HG02623 (cell line): ENCODE results near the gene FRY.

ENCODE experiments used
- ATAC-seq: cut with Tn5 transposase; IDR thresholded peaks from one replicate; pipeline ENCODE4 v1.9.1; 2021; ENCODE audit warnings: moderate library complexity; ENCODE audit not compliant: unreplicated experiment

FRY gene

DNA sequence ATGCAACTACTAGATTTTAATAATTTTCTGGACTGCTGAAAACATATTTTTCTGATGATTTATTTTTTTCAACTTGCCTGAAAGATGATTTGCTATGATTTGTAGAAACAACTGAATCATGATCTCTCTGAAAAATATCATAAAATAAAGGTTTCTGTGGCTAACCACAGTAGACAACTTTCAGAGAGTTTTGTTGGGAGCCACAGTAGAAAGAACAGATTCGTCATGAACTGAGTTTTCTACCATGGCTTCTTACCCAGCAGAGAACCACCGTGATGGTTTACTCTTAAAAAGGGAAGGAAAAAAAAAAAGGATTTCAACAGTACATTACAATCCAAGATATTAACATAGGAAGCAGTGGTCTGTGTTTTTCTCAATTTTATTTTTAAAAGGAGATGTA is 265.6 kb downstream of the FRY start:
- no peak for ATAC-seq

GRCh38 chr13:32298695-32299094 is 267.1 kb downstream of the FRY start:
- ATAC-seq = no peak

- no peak for ATAC-seq
Observed at GRCh38 chr13:32299893-32300292, 268.3 kb downstream of the FRY start.

DNA sequence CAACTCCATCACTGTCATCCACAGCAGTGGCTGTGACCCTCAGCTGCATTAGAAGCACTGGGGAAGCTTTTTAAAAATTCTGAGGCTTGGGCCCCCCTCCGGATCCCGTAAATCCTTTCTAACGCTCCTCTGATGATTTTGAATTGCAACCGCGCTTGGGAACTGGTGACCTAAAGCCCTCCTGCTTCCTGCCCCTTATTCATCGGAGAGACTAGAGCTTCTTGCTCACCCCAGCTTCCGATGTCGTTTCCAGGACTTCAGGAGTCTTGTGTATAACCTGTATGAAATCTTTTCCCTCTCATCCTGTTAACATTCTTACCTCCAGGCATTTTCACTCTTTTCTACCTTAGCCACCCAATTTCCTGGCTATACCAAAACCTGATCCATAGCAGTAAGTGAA is 268.8 kb downstream of the FRY start:
- no peak for ATAC-seq

DNA sequence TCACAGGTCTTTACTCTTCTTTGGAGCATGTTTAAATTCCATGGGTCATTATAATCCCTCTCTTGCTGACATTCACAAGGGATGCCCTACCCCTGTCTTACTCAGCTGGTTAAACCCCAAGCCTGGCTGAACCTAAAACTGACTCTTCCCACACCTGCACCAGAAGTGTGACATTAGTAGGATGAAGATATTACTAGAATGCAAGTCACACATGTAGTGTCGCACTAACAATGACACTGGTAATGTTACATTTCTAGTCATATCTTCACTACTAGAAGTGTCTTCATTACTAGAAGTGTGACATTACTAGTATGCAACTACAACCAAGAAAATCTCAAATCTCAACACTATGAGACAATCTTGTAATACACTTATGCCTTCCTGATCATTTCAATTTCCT is 269.3 kb downstream of the FRY start:
- ATAC-seq = no peak

DNA sequence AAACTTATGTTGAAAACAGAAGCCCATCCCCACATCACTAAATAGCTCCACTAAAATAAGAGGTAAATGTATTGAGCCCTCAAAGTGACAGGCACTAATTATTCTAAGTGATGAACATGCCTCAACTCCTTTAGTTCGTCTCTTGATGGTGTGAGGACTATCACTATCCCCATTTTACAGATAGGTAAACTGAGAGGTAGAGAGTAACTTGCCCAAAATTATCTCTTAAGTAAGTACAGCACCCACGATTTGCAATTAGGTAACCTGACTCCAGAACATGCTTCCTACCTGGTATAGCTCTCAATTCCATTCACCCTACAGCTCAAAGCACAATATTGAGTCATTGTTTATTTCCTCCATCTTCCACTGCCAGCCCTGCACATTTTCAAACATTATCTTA is 270.9 kb downstream of the FRY start:
- ATAC-seq = no peak

DNA sequence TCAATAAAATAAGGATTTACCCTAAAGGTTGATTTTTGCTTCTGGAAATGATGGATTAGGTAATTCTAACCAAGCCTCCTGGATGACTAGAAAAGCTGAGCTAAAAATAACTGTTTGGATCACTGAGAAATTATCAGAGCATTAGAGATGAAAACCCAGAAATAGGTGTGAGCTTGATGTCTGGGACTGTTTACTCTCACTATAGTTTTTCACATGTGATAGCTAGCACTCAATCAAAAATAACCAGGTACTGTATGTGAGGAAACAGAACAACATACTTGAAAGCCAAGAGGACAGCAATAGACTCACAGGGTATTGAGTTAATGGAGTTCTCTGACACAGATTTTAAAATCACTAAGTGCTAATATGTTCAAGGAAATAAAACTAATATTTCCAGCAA is 274.1 kb downstream of the FRY start:
- no peak for ATAC-seq

DNA sequence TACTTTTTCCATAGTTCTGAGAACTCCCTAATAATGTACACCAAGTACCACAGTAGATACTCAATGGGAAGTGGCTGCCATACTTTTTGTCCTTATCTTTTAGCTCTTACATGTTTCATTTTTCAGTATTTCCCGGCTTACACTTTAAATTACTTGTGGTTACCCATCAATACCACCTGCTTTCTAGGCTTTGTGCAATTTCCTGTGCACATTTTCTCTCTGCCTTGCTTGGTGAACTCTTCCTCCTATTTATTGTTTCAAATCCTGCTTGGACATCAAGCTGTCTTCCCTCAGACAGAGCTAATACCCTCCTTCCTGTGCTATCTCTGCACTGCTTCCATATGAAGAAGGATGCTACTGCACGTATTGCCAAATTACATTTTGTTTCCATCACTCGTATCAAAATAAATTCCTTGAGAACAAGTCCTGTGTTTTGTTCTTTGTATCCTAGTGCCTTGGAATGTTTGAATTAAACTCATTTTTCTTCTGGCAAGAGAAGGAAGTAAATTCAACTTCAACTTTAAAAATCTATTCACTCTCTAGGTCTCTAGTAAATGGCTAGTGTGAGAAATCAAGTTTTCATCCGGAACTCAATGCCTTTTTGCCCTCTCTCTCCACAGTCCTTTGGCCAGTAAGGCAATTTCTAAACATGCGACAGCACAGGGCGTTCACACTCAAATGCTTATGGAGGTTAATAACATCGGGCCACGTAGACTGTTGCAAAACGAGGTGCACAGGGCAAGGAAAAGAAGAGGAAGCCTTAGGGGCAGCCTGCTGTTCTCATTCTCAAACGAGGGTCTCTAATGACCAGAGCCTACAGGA is 277.9 kb downstream of the FRY start:
- ATAC-seq = peak; percentile 20

DNA sequence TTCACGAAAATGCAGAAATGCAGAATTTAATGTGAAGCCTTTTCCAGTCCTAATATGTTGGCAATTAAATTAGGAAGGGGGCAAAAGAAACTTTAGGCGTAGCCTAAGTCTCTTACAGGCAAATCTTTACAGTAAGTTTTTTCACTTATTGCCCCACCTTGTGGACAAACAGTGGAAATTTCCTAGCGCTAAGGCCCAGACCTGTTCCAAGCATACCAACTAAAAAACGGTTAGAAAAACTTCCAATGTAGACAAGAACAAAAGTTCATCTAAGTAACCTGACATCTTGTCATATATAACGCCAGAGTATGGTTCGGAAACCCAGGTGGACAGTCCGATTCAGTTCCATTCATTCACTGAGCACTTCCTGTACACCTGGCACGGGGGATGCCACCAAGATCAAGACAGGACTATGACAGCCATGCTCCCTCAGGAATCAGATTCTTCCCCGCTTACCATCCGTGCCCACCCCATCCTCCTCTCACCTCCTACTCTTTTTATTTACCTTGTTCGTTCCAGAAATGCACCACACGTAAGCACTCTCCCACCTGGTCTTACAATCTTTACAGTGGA is 278.6 kb downstream of the FRY start:
- peak; percentile 65 for ATAC-seq

GRCh38 chr13:32311188-32311897 is 279.8 kb downstream of the FRY start:
- no peak for ATAC-seq

DNA sequence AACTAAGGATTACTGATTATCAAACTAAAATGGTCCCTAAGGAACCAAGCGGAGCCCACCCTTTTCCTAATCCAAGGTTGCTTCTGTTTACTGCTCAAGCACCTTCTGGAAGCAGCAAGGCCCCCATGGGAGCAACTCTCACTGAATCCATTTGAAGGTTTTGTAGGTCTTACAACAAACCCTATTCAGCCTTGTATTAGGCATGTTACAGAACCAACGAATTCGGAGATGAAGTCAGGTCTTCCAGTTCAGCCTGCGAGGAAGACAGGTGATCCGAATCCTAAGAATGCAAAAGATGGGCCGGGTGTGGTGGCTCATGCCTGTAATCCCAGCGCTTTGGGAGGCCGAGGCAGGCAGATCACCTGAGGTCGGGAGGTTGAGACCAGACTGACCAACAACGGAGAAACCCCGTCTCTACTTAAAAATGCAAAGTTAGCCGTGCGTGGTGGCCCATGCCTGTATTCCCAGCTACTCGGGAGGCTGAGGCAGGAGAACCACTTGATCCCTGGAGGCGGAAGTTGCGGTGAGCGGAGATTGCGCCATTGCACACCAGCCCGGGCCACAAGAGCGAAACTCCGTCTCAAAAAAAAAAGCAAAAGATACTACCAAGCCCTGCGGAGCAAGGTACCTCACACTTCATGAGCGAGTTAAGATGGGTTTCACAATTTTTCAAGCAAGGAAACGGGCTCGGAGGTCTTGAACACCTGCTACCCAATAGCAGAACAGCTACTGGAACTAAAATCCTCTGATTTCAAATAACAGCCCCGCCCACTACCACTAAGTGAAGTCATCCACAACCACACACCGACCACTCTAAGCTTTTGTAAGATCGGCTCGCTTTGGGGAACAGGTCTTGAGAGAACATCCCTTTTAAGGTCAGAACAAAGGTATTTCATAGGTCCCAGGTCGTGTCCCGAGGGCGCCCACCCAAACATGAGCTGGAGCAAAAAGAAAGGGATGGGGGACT is 283.0 kb downstream of the FRY start:
- ATAC-seq = peak; percentile 9

DNA sequence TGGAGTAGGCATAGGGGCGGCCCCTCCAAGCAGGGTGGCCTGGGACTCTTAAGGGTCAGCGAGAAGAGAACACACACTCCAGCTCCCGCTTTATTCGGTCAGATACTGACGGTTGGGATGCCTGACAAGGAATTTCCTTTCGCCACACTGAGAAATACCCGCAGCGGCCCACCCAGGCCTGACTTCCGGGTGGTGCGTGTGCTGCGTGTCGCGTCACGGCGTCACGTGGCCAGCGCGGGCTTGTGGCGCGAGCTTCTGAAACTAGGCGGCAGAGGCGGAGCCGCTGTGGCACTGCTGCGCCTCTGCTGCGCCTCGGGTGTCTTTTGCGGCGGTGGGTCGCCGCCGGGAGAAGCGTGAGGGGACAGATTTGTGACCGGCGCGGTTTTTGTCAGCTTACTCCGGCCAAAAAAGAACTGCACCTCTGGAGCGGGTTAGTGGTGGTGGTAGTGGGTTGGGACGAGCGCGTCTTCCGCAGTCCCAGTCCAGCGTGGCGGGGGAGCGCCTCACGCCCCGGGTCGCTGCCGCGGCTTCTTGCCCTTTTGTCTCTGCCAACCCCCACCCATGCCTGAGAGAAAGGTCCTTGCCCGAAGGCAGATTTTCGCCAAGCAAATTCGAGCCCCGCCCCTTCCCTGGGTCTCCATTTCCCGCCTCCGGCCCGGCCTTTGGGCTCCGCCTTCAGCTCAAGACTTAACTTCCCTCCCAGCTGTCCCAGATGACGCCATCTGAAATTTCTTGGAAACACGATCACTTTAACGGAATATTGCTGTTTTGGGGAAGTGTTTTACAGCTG is 283.9 kb downstream of the FRY start, which contains the start of the genes BRCA2 and ZAR1L:
TSS of gene BRCA2 (plus strand) at position 271 of the 790 bp plus-strand sequence. CDS start 953 bp downstream, outside the sequence.
TSS of gene ZAR1L (minus strand) at position 126 of the 790 bp plus-strand sequence. CDS start 3,438 bp downstream, outside the sequence.
- peak; percentile 95 for ATAC-seq

DNA sequence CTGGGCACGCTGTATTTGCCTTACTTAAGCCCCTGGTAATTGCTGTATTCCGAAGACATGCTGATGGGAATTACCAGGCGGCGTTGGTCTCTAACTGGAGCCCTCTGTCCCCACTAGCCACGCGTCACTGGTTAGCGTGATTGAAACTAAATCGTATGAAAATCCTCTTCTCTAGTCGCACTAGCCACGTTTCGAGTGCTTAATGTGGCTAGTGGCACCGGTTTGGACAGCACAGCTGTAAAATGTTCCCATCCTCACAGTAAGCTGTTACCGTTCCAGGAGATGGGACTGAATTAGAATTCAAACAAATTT is 284.4 kb downstream of the FRY start:
- peak; percentile 34 for ATAC-seq

GRCh38 chr13:32316501-32316900 is 284.9 kb downstream of the FRY start:
- no peak for ATAC-seq

- no peak for ATAC-seq
Observed at GRCh38 chr13:32317716-32318465, 286.3 kb downstream of the FRY start.

- ATAC-seq = no peak
Observed at GRCh38 chr13:32320528-32320927, 289.0 kb downstream of the FRY start.

- ATAC-seq = no peak
Observed at GRCh38 chr13:32323912-32324311, 292.3 kb downstream of the FRY start.

- no peak for ATAC-seq
Observed at GRCh38 chr13:32330441-32330840, 298.9 kb downstream of the FRY start.

DNA sequence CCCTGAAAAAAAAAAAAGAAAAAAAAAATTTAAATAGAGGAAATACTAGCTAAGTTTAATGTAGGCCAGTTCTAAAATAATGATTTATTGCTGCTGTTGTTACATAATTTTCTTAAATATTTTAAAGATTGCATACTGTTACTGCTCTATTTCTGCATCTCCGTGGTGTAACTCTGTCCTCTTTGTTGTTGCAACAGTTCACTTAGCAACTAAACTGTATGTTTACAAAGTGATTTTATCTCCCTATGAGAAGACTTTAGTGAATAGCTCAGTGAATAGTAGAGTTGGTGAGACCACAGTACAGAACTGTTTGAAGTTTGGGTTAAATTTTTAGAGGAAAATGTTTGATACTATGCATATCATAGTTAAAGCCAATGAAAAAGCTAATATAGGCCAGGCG is 303.1 kb downstream of the FRY start:
- no peak for ATAC-seq
